Body of pancreas (tissue), 4 donors: ENCODE measurements around the gene SNX11.

Source experiments
- POLR2A ChIP-seq, 3 donors: fragments of 450-650 bp; IDR thresholded peaks; one replicate each; pipeline ENCODE4 v1.6.1; 2016; ENCODE audit warnings: antibody characterized with exemption in 3 of 3, mild to moderate bottlenecking in 2 of 3
- TF ChIP-seq, protein P1 (sequence below), 7 experiments: fragments of 450-650 bp in 4 of 7; fragments of 200-600 bp in 3 of 7; sonication (generic) in 3 of 7; IDR thresholded peaks; one replicate each; pipeline ENCODE4 v1.5.1; 2016 to 2019; ENCODE audit warnings: antibody characterized with exemption in 7 of 7

DNA sequence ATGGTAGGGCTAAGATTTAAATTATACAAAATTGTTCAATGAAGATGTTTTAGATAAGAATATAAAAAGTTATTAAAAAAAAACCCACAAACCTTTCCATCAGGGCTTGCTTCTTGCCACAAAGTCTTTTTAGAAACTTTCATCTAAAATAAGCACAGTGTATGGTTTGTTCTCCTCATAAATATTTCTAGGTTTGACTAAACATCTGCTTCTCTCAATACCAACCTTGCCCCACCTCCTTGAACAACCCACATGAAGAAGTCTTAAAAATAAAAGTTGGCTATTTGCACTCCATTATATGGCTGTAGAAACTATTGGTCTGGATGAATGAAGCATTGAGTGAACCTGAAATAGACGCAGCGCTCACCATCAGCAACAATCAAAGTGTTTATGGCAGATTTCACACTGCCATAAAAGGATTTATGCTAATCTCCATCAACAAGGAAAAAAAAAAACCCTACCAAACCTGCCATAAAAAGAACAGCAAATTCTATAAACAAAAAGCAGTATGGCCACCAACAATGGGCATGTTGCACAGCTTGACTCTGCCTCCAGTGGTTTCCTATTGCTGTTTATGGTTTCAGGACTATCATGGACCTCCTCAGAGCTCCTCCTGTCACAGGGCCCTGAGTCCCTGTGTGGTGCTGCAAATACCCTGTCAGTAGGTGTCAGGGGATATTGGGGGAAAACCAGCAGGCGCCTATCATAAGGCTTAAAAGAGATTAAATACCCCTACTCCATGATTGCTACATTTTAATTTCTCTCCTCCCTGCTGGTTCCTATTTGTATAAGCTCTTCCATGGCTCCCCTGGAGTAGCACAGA, 37.6 kb downstream of the SNX11 start:
- no peak for TF ChIP-seq POLR2A (IDR thresholded peaks at IDR 0.05)
- TF ChIP-seq, protein P1, sequence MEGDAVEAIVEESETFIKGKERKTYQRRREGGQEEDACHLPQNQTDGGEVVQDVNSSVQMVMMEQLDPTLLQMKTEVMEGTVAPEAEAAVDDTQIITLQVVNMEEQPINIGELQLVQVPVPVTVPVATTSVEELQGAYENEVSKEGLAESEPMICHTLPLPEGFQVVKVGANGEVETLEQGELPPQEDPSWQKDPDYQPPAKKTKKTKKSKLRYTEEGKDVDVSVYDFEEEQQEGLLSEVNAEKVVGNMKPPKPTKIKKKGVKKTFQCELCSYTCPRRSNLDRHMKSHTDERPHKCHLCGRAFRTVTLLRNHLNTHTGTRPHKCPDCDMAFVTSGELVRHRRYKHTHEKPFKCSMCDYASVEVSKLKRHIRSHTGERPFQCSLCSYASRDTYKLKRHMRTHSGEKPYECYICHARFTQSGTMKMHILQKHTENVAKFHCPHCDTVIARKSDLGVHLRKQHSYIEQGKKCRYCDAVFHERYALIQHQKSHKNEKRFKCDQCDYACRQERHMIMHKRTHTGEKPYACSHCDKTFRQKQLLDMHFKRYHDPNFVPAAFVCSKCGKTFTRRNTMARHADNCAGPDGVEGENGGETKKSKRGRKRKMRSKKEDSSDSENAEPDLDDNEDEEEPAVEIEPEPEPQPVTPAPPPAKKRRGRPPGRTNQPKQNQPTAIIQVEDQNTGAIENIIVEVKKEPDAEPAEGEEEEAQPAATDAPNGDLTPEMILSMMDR (IDR thresholded peaks at IDR 0.05) = no peak
